ENCODE measurements around the gene ZNF618.

ZNF618 gene

GRCh38 chr9:114016101-114016500 lies 140.0 kb downstream of the ZNF618 start:
- no peak for TF ChIP-seq CTCF (IDR thresholded peaks at IDR 0.05; ENCODE audit: low read depth, low read length, missing control alignments)

GRCh38 chr9:114016629-114017423 lies 140.7 kb downstream of the ZNF618 start:
- no peak for DNase-seq (ENCODE audit: extremely low read depth, low read depth)
- H3K4me3 ChIP-seq (replicated peaks; ENCODE audit: low read depth, low read length), result no peak overlapping the region
- TF ChIP-seq CTCF (IDR thresholded peaks at IDR 0.05; ENCODE audit: low read depth, low read length, missing control alignments), result no peak

More at GRCh38 chr9:114016101-114016500, 140.0 kb downstream of the ZNF618 start:
- no peak for DNase-seq (ENCODE audit: extremely low read depth, low read depth)
- no peak overlapping the region for H3K4me3 ChIP-seq (replicated peaks; ENCODE audit: low read depth, low read length)

GRCh38 chr9:114017741-114018715 lies 141.9 kb downstream of the ZNF618 start:
- DNase-seq (ENCODE audit: extremely low read depth, low read depth), result no peak
- H3K4me3 ChIP-seq (replicated peaks; ENCODE audit: low read depth, low read length), result no peak overlapping the region
- no peak for TF ChIP-seq CTCF (IDR thresholded peaks at IDR 0.05; ENCODE audit: low read depth, low read length, missing control alignments)

GRCh38 chr9:114021578-114021977 lies 145.5 kb downstream of the ZNF618 start:
- H3K4me3 ChIP-seq (replicated peaks; ENCODE audit: low read depth, low read length), result no peak overlapping the region
- DNase-seq (ENCODE audit: extremely low read depth, low read depth), result no peak
- no peak for TF ChIP-seq CTCF (IDR thresholded peaks at IDR 0.05; ENCODE audit: low read depth, low read length, missing control alignments)

GRCh38 chr9:114023961-114024360 lies 147.9 kb downstream of the ZNF618 start:
- H3K4me3 ChIP-seq (replicated peaks; ENCODE audit: low read depth, low read length), result no peak overlapping the region
- no peak for DNase-seq (ENCODE audit: extremely low read depth, low read depth)
- TF ChIP-seq CTCF (IDR thresholded peaks at IDR 0.05; ENCODE audit: low read depth, low read length, missing control alignments), result no peak

GRCh38 chr9:114025196-114025753 lies 149.2 kb downstream of the ZNF618 start:
- no peak overlapping the region for H3K4me3 ChIP-seq (replicated peaks; ENCODE audit: low read depth, low read length)
- DNase-seq (ENCODE audit: extremely low read depth, low read depth), result no peak
- no peak for TF ChIP-seq CTCF (IDR thresholded peaks at IDR 0.05; ENCODE audit: low read depth, low read length, missing control alignments)
